Kidney epithelial cell (primary cell): Measurements from ENCODE around the gene IGFL2. TPM values are rescaled to one million over a fixed set of nuclear protein-coding genes. Genes with fewer than 3 reads are reported as not detected.

Experiments used
- DNase-seq: peaks from one replicate; pipeline ENCODE4 v3.0.0-alpha.2; 2010; ENCODE audit warnings: low read depth
- H3K27me3 ChIP-seq: 2 replicates; pipeline ENCODE4 v1.6.0; 2011; ENCODE audit warnings: low read length; ENCODE audit not compliant: control insufficient read depth, insufficient read depth
- H3K36me3 ChIP-seq: 2 replicates; pipeline ENCODE4 v1.5.1; 2011; ENCODE audit warnings: low read length; ENCODE audit not compliant: control insufficient read depth, insufficient read depth
- H3K4me3 ChIP-seq: 2 replicates; pipeline ENCODE4 v1.5.1; 2011; ENCODE audit warnings: low read depth, mild to moderate bottlenecking, control low read depth, low read length
- CTCF ChIP-seq: IDR thresholded peaks from 2 replicates; pipeline ENCODE4 v1.5.1; 2011; ENCODE audit warnings: mild to moderate bottlenecking, moderate library complexity, low read length, control low read depth, inconsistent platforms; ENCODE audit not compliant: insufficient read depth, poor library complexity, severe bottlenecking
- total RNA-seq: library from RNA; depleted of rRNA; stranded (reverse); fragments of >200 nt; gene quantifications from 2 replicates; pipeline ENCODE4 v1.2.3, GENCODE V29; 2015

IGFL2 gene
- total RNA-seq, 1 donor from 2014 or later, result not detected

DNA sequence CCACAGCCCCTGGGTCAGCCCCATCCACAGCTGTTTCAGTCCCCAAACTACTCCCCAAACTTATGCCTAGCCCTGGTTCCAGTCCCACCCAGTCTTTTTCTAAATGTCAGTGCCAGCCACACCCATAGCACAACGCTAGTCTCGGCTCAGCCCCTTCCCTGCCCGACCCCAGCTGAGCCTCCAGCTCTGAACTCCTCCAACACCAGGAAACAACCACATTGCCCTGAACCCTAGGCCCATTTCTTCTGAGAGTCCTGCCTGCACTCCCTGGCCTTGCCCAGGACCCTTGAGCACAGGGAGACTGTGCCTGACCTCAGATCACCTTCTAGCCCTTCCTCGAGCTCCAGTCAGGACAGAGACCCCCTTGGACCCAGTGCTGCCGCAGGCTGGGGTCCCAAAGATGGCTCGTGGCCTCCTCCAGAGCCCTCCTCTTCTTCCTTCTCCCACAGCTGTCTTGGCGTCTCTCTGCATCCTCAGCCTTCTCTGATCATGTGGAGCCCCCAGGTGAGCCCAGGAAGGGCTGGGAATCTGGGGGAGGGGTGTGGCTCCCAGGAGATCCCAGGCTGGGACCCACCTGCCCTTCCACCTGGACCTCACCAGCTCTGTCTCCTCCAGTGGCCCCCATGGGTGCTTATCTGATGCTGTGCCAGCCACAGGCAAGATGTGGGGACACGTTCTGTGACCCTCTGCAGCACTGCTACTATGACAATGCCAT, 48.5 kb downstream of the IGFL2 start:
- H3K27me3 ChIP-seq, result peaks cover 14% of the 10 kb centered on the region
- no peaks in the 10 kb centered on the region for H3K36me3 ChIP-seq
- DNase-seq, result no peak
- no peak overlapping the region for H3K4me3 ChIP-seq
- no peak for TF ChIP-seq CTCF

DNA sequence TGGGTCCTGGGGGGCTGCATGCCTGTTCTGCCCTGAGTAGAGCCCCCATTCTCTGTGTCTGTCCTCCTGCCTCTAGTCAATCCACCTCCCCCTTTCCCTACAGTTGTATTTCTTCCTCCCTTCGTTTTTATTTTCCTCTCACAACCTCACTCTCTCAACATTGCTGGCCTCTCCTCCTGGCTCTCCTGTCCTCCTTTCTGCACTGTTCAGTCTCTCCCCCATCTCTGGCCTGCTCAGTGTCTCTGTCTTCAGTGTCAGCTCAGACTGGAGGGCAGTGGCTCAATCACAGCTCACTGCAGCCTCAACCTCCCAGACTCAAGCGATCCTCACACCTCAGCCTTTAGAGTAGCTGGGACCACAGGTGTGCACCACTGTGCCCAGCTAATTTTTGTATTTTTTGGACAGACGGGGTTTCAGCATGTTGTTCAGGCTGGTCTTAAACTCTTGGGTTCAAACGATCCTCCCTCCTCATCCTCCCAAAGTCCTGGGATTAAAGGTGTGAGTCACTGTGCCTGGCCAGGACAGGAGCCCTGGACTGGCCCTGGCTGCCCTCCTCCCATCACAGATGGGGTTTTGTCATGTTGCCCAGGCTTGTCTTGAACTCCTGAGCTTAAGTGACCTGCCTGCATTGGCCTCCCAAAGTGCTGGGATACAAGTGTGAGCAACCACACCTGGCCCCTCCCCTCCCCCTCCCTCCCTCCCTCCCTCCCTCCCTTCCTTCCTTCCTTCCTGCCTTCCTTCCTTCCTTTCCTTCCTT, 49.5 kb downstream of the IGFL2 start:
- H3K27me3 ChIP-seq, result peaks cover 14% of the 10 kb centered on the region
- DNase-seq, result no peak
- H3K36me3 ChIP-seq, result no peaks in the 10 kb centered on the region
- TF ChIP-seq CTCF, result no peak
- no peak overlapping the region for H3K4me3 ChIP-seq

- peaks cover 12% of the 10 kb centered on the region for H3K27me3 ChIP-seq
- H3K36me3 ChIP-seq, result no peaks in the 10 kb centered on the region
- H3K4me3 ChIP-seq, result no peak overlapping the region
- no peak for DNase-seq
- TF ChIP-seq CTCF, result no peak
These were observed 50.7 kb downstream of the IGFL2 start for GRCh38 chr19:46198756-46199155.

- no peak for TF ChIP-seq CTCF
- no peak overlapping the region for H3K4me3 ChIP-seq
- no peak for DNase-seq
- H3K27me3 ChIP-seq, result peaks cover 7% of the 10 kb centered on the region
- no peaks in the 10 kb centered on the region for H3K36me3 ChIP-seq
These were observed 53.6 kb downstream of the IGFL2 start for GRCh38 chr19:46201454-46202310.

DNA sequence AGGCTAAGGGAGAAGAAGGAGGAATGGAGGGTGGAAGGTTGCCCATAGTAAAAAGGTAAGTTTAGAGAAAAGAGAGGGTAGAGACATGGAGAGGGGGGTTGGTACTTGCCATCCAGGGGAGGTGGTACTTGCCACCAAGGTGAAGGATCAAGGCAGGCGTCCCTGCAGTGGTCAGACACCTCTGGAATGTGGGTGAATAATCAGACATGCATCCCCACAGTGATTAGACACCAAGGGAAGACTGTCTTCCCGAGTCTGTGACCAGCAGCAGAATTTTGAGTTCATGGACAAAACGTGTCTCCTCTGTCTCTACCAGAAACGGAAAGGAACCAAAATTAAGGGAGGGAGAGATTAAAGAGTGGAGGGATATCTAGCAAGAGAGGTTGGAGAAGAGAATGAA, 54.4 kb downstream of the IGFL2 start:
- peaks cover 2% of the 10 kb centered on the region for H3K27me3 ChIP-seq
- DNase-seq, result no peak
- TF ChIP-seq CTCF, result no peak
- no peaks in the 10 kb centered on the region for H3K36me3 ChIP-seq
- no peak overlapping the region for H3K4me3 ChIP-seq
